LNCaP clone FGC (cell line): ENCODE data around the gene UGT2B15.
"Not testable (repeated sequence)": the region's sequence is repeated elsewhere in the genome, so short reads cannot be mapped to it uniquely, and the experiment has no call there.

ENCODE experiments used
- DNase-seq: peaks from one replicate; pipeline ENCODE4 v3.0.0-alpha.2; 2011; ENCODE audit warnings: low read depth
- H3K4me3 ChIP-seq: 2 replicates; pipeline ENCODE4 v1.5.1; 2011; ENCODE audit warnings: mild to moderate bottlenecking, low read depth, low read length, control low read depth
- TF ChIP-seq, protein P1 (sequence below): IDR thresholded peaks from 2 replicates; pipeline ENCODE4 v1.5.1; 2012; ENCODE audit warnings: mild to moderate bottlenecking; ENCODE audit not compliant: control insufficient read depth, insufficient read depth; ENCODE audit errors: extremely low read depth

UGT2B15 gene

GRCh38 chr4:68670479-68670939, at the start of gene UGT2B15:
TSS of gene UGT2B15 (minus strand) at chr4:68670652. CDS start at chr4:68670618, 34 bp downstream.
- peak; percentile 91 for DNase-seq
- H3K4me3 ChIP-seq = not testable (repeated sequence)

DNA sequence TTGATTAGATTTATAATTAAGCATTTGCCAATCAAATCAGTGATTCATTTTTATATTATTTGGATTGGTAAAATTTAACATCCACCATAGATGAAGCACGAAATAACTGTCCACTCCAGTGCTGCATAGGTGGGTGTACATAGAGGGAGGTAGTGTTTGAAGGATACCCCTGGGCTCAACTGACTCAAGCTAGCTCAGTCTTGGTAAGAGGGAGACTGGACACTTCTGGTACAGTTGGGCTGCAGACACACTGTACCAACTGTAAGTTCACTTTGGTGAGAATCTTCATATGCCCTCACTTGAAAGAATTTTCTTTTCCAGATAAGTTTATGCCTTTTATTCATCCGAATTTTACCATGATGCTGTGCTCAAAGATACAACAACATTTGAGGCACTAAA, 48.6 kb upstream of the UGT2B15 start:
- no peak overlapping the region for H3K4me3 ChIP-seq
- DNase-seq = no peak
- TF ChIP-seq, protein P1, sequence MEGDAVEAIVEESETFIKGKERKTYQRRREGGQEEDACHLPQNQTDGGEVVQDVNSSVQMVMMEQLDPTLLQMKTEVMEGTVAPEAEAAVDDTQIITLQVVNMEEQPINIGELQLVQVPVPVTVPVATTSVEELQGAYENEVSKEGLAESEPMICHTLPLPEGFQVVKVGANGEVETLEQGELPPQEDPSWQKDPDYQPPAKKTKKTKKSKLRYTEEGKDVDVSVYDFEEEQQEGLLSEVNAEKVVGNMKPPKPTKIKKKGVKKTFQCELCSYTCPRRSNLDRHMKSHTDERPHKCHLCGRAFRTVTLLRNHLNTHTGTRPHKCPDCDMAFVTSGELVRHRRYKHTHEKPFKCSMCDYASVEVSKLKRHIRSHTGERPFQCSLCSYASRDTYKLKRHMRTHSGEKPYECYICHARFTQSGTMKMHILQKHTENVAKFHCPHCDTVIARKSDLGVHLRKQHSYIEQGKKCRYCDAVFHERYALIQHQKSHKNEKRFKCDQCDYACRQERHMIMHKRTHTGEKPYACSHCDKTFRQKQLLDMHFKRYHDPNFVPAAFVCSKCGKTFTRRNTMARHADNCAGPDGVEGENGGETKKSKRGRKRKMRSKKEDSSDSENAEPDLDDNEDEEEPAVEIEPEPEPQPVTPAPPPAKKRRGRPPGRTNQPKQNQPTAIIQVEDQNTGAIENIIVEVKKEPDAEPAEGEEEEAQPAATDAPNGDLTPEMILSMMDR = no peak

GRCh38 chr4:68718447-68719074, 48.1 kb upstream of the UGT2B15 start:
- no peak for DNase-seq
- TF ChIP-seq, protein P1 = no peak
- no peak overlapping the region for H3K4me3 ChIP-seq

DNA sequence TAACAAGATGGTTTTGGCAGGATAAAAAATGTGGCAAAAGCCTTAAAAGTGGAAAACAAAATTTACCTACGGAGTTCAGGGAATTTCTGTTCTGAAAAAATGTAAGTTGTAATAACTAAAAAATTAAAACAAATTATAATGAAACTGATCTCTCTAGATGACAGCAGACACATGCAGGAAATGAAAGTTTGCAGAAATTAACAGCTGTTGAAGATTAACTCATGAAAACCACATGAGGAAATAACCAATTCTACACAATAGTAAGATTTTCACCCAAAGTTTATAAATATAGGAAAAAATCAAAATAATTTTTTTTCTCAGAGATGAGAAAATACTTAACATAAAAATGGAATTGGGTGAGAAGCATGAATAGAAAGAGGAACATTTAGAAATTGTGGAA, 47.5 kb upstream of the UGT2B15 start:
- TF ChIP-seq, protein P1 = no peak
- DNase-seq = no peak
- H3K4me3 ChIP-seq = no peak overlapping the region

DNA sequence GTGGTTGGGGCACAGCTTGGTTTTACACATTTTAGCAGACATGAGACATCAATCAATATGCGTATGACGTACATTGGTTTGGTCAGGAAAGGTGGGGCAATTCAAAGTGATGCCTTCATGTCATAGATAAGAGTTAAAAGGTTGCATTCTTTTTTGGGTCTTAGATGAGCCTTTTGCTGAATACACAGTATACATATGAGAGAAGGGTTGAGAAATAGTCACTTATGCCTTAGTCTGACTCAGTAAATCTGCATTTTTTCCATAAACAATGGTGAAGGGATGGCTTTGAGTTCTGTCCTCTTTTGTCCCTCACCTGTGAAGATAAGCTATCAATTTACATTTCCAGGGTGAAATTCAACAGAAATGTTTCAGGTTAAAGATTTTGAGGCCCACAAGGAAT, 43.9 kb upstream of the UGT2B15 start:
- H3K4me3 ChIP-seq = no peak overlapping the region
- TF ChIP-seq, protein P1 = no peak
- DNase-seq = no peak

DNA sequence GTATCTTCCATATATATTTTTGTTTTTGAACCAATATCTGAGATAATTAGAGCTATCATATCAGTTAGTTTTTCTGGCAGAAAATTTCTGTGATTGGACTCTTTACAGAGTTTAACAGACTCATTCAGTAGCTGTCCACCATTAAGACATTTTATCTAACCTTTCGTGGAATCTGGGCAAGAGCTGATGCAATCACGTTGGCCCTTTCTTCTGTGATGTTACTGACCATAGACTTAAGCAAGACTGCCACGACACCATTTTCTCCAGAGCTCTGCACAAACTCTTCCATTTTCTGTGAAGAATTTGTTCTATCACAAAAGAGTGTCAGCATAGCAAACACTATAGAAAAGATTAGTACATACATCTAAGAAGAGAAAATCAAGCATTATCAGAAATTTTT, 41.8 kb upstream of the UGT2B15 start:
- no peak overlapping the region for H3K4me3 ChIP-seq
- DNase-seq = no peak
- TF ChIP-seq, protein P1 = no peak

- DNase-seq = no peak
- TF ChIP-seq, protein P1 = no peak
- no peak overlapping the region for H3K4me3 ChIP-seq
Measured at GRCh38 chr4:68708566-68708965, 38.1 kb upstream of the UGT2B15 start.

GRCh38 chr4:68703168-68703567, 32.7 kb upstream of the UGT2B15 start:
- not testable (repeated sequence) for DNase-seq, H3K4me3 ChIP-seq
